ENCODE measurements around the gene CLCN5.

Gene CLCN5

DNA sequence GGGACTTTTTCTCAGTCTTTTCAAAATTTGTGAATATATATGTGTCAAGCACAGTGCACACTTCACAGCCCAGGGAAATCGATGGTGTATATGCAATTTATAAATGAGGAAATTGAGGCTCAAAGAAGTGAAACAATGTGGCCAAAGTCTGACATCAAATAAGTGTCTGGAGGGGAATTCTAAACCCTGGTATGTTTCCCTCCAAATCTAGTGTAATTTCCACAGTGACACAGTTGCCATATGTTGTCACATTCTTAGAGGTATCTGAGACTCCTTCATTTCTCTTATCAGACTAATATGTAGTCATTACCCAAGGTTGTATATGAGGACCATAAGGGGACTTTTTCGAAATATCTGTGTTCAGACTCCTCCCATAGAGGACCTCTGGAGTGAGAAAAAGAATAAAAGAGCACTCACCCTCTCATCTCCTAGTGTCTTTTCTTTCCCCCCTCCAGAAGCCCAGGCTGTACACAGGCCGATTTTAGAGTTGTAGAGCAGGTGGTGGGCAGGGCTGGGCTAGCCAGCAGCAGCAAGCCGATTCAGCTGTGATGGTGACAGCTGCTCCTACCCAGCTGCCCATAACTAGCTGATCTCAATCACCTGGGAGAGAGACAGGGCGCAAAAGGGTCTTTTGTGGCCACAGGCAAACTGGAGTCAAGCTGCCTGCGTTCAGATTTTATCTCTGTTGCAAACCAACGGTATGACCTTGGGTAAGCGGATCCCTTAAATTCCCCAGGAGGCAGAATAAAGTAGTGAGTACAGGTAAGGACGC lies 55.1 kb downstream of the CLCN5 start:
- TF ChIP-seq MYC (IDR thresholded peaks at IDR 0.05; ENCODE audit: low read depth, low read length) (no peak), POLR2A (IDR thresholded peaks at IDR 0.05; ENCODE audit: extremely low read depth, insufficient read length) (no peak)
- TF ChIP-seq, protein P1, sequence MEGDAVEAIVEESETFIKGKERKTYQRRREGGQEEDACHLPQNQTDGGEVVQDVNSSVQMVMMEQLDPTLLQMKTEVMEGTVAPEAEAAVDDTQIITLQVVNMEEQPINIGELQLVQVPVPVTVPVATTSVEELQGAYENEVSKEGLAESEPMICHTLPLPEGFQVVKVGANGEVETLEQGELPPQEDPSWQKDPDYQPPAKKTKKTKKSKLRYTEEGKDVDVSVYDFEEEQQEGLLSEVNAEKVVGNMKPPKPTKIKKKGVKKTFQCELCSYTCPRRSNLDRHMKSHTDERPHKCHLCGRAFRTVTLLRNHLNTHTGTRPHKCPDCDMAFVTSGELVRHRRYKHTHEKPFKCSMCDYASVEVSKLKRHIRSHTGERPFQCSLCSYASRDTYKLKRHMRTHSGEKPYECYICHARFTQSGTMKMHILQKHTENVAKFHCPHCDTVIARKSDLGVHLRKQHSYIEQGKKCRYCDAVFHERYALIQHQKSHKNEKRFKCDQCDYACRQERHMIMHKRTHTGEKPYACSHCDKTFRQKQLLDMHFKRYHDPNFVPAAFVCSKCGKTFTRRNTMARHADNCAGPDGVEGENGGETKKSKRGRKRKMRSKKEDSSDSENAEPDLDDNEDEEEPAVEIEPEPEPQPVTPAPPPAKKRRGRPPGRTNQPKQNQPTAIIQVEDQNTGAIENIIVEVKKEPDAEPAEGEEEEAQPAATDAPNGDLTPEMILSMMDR (IDR thresholded peaks at IDR 0.05; ENCODE audit: low read depth, low read length): no peak
- TF ChIP-seq, protein P2, sequence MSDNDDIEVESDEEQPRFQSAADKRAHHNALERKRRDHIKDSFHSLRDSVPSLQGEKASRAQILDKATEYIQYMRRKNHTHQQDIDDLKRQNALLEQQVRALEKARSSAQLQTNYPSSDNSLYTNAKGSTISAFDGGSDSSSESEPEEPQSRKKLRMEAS (IDR thresholded peaks at IDR 0.05; ENCODE audit: low read depth, low read length): no peak
- no peak overlapping the region for H3K4me3 ChIP-seq (ENCODE audit: low read depth, low read length)
- DNase-seq (ENCODE audit: low read depth): no peak

DNA sequence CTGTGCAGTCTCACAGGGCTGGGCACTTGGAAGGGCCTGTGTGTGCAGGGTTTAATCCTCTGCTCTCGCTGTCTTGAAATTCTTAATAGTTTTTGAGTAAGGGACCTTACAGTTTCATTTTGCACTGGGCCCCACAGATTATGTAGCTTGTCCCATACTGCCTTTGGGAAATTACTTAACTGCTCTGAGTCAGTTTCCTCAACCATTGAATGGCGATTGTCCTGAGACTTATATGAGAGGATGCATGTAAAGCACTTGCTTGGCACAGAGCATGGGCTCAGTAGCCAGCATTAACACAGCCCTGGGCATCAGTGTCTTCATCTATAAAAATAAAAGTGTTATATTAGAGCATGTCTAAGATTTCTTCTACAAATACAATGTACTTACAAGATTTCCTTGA lies 55.8 kb downstream of the CLCN5 start:
- TF ChIP-seq, protein P2 (IDR thresholded peaks at IDR 0.05; ENCODE audit: low read depth, low read length): no peak
- TF ChIP-seq, protein P1 (IDR thresholded peaks at IDR 0.05; ENCODE audit: low read depth, low read length): no peak
- DNase-seq (ENCODE audit: low read depth): peak; percentile 10
- no peak overlapping the region for H3K4me3 ChIP-seq (ENCODE audit: low read depth, low read length)

DNA sequence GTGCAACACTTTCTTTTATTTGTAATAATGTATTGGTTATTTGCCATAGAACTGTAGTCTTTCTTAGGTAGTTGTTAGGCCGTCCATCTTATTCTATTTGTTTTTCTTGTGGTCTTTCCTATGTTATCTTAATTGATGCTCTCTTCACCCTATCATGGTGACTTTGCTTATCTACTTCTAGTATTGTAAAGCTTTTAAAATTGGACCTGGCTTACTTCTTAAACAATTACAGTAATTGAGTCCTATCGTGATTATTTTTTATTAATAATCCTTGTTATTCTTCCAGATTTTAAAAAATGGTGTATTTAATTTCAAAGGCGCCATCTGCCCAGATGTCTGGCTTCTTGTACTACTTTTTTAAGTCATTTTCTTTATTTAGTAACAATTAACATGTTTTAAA lies 63.7 kb downstream of the CLCN5 start:
- TF ChIP-seq POLR2A (IDR thresholded peaks at IDR 0.05; ENCODE audit: extremely low read depth, insufficient read length) (no peak), MYC (IDR thresholded peaks at IDR 0.05; ENCODE audit: low read depth, low read length) (no peak)
- TF ChIP-seq, protein P1 (IDR thresholded peaks at IDR 0.05; ENCODE audit: low read depth, low read length): no peak
- TF ChIP-seq, protein P2 (IDR thresholded peaks at IDR 0.05; ENCODE audit: low read depth, low read length): no peak
- no peak for DNase-seq (ENCODE audit: low read depth)
- no peak overlapping the region for H3K4me3 ChIP-seq (ENCODE audit: low read depth, low read length)

DNA sequence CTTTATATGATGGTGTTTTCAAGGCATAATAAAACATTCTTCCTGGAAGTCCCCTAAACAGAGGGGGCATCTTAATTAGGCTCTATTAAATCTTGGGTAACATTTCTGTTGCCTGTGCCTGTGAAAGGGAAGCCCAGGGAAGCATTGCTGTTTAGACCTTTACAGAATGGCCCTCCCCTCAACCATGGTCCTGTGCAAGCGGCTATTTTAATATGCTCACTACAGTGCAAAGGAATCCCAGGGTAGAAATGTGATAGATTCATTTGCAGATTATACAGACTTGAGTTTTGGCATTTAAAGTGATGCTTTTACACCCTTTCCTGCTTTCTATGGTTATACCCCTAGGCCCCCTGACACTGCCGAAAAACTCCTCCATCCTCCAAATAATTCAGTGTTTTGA lies 65.3 kb downstream of the CLCN5 start:
- no peak for TF ChIP-seq MYC (IDR thresholded peaks at IDR 0.05; ENCODE audit: low read depth, low read length)
- TF ChIP-seq, protein P2 (IDR thresholded peaks at IDR 0.05; ENCODE audit: low read depth, low read length): no peak
- TF ChIP-seq, protein P1 (IDR thresholded peaks at IDR 0.05; ENCODE audit: low read depth, low read length): no peak
- TF ChIP-seq POLR2A (IDR thresholded peaks at IDR 0.05; ENCODE audit: extremely low read depth, insufficient read length): no peak
- no peak overlapping the region for H3K4me3 ChIP-seq (ENCODE audit: low read depth, low read length)
- no peak for DNase-seq (ENCODE audit: low read depth)

DNA sequence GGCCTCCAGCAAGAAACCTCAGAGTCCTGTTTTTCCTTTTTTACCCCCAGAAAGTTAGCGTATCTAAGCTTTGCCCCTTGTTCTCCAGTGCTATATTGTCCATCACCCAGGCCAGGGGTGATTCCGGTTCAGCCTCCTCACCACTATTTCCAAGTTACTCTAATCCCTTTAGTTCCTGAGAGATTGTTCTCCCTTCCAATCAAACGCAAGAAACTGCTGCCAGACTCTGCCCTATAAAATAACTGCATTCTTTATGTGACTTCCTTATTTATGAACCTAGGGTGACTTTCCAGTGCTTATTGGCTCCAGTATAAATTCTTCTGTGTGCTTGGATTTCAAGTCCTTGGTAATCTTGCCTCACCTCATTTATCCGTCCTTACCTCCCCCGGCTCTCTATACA lies 65.7 kb downstream of the CLCN5 start:
- TF ChIP-seq, protein P1 (IDR thresholded peaks at IDR 0.05; ENCODE audit: low read depth, low read length): no peak
- TF ChIP-seq, protein P2 (IDR thresholded peaks at IDR 0.05; ENCODE audit: low read depth, low read length): no peak
- no peak for TF ChIP-seq POLR2A (IDR thresholded peaks at IDR 0.05; ENCODE audit: extremely low read depth, insufficient read length)
- H3K4me3 ChIP-seq (ENCODE audit: low read depth, low read length): no peak overlapping the region
- DNase-seq (ENCODE audit: low read depth): peak; percentile 2

Data from NB4 (cell line).